OCI-LY3 (cell line): ENCODE results near the gene NUSAP1.

ENCODE experiments used
- H2AFZ ChIP-seq: fragments of 200-600, 300-600 bp; shearing (Covaris generic); 2 replicates; pipeline ENCODE4 v1.6.0; 2014; ENCODE audit warnings: antibody characterized with exemption, low read depth, low read length
- H3K27ac ChIP-seq: fragments of 200-600, 300-600 bp; sonication (generic); 2 replicates; pipeline ENCODE4 v1.5.1; 2014; ENCODE audit warnings: mild to moderate bottlenecking, low read length, moderate library complexity, mixed read lengths
- H3K27me3 ChIP-seq: fragments of 200-600, 300-600 bp; sonication (generic); 2 replicates; pipeline ENCODE4 v1.6.1; 2014; ENCODE audit warnings: low read depth, low read length, mixed read lengths
- H3K36me3 ChIP-seq: fragments of 200-600, 300-600 bp; sonication (generic); replicated peaks from 2 replicates; pipeline ENCODE3; 2014; ENCODE audit warnings: low read depth, low read length, mixed read lengths
- H3K4me1 ChIP-seq: fragments of 300-600, 200-600 bp; sonication (generic); 2 replicates; pipeline ENCODE4 v1.6.1; 2014; ENCODE audit warnings: low read length, mixed read lengths
- H3K4me2 ChIP-seq: fragments of 200-600, 300-600 bp; sonication (generic); 2 replicates; pipeline ENCODE4 v1.6.1; 2014; ENCODE audit warnings: low read length, mixed read lengths
- H3K4me3 ChIP-seq: fragments of 300-600, 200-600 bp; sonication (generic); 2 replicates; pipeline ENCODE4 v1.5.1; 2014; ENCODE audit warnings: antibody characterized with exemption, mild to moderate bottlenecking, low read length, moderate library complexity
- H3K79me2 ChIP-seq: fragments of 300-600, 200-600 bp; shearing (Covaris generic); 2 replicates; pipeline ENCODE4 v1.6.1; 2014; ENCODE audit warnings: mild to moderate bottlenecking, low read length, mixed read lengths
- H3K9ac ChIP-seq: fragments of 300-600, 200-600 bp; shearing (Covaris generic); 2 replicates; pipeline ENCODE4 v1.6.0; 2014; ENCODE audit warnings: mild to moderate bottlenecking, low read length, moderate library complexity
- H3K9me3 ChIP-seq: fragments of 200-600, 300-600 bp; shearing (Covaris generic); 2 replicates; pipeline ENCODE4 v1.6.1; 2014; ENCODE audit warnings: low read length, mixed read lengths; ENCODE audit not compliant: insufficient read depth
- H4K20me1 ChIP-seq: fragments of 200-600, 300-600 bp; sonication (generic); 2 replicates; pipeline ENCODE4 v1.6.1; 2016; ENCODE audit warnings: low read length, mixed read lengths; ENCODE audit not compliant: insufficient read depth
- EZH2phosphoT487 ChIP-seq: fragments of 200-600 bp; shearing (Covaris generic); IDR thresholded peaks from 2 replicates; pipeline ENCODE4 v1.6.1; 2018; ENCODE audit warnings: antibody characterized with exemption, mixed run types, low read depth
- TF ChIP-seq, protein P1 (sequence below): fragments of 200-600, 300-600 bp; sonication (generic); IDR thresholded peaks from 2 replicates; pipeline ENCODE4 v1.5.1; 2014; ENCODE audit warnings: antibody characterized with exemption, low read length, low read depth

Gene NUSAP1

GRCh38 chr15:41323611-41324010, 9.1 kb upstream of the NUSAP1 start:
- Histone ChIP-seq H3K27ac (no peak overlapping the region), H3K9me3 (no peaks in the 10 kb centered on the region), H4K20me1 (no peaks in the 10 kb centered on the region), H3K79me2 (peaks cover 4% of the 10 kb centered on the region; the same call in 1 of the 2 replicates), H3K9ac (no peak overlapping the region), H3K4me1 (no peaks in the 10 kb centered on the region), H3K36me3 (peaks cover 29% of the 10 kb centered on the region), H3K4me2 (no peak overlapping the region), H2AFZ (no peak overlapping the region), H3K4me3 (no peak overlapping the region), H3K27me3 (no peaks in the 10 kb centered on the region)
- TF ChIP-seq, protein P1, sequence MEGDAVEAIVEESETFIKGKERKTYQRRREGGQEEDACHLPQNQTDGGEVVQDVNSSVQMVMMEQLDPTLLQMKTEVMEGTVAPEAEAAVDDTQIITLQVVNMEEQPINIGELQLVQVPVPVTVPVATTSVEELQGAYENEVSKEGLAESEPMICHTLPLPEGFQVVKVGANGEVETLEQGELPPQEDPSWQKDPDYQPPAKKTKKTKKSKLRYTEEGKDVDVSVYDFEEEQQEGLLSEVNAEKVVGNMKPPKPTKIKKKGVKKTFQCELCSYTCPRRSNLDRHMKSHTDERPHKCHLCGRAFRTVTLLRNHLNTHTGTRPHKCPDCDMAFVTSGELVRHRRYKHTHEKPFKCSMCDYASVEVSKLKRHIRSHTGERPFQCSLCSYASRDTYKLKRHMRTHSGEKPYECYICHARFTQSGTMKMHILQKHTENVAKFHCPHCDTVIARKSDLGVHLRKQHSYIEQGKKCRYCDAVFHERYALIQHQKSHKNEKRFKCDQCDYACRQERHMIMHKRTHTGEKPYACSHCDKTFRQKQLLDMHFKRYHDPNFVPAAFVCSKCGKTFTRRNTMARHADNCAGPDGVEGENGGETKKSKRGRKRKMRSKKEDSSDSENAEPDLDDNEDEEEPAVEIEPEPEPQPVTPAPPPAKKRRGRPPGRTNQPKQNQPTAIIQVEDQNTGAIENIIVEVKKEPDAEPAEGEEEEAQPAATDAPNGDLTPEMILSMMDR: no peak
- no peak for TF ChIP-seq EZH2phosphoT487

- Histone ChIP-seq H3K4me3 (peak overlapping the region; percentile 87), H3K79me2 (peaks cover 50% of the 10 kb centered on the region), H4K20me1 (peaks cover 7% of the 10 kb centered on the region), H2AFZ (no peak overlapping the region), H3K4me2 (peak overlapping the region; percentile 84), H3K27me3 (no peaks in the 10 kb centered on the region), H3K9ac (peak overlapping the region; percentile 81), H3K27ac (no peak overlapping the region), H3K4me1 (peaks cover 14% of the 10 kb centered on the region), H3K36me3 (peaks cover 29% of the 10 kb centered on the region), H3K9me3 (no peaks in the 10 kb centered on the region)
- TF ChIP-seq, protein P1: no peak
- no peak for TF ChIP-seq EZH2phosphoT487
Measured at GRCh38 chr15:41331281-41331680, 1.4 kb upstream of the NUSAP1 start.

- peaks cover 12% of the 10 kb centered on the region for H4K20me1 ChIP-seq
- peaks cover 14% of the 10 kb centered on the region for H3K4me1 ChIP-seq
- no peaks in the 10 kb centered on the region for H3K27me3 ChIP-seq
- peak overlapping the region; percentile 81 for H3K9ac ChIP-seq
- no peak for TF ChIP-seq EZH2phosphoT487
- TF ChIP-seq, protein P1: no peak
- peak overlapping the region; percentile 61 for H3K27ac ChIP-seq
- H3K4me3 ChIP-seq: peak overlapping the region; percentile 87
- peak overlapping the region; percentile 84 for H3K4me2 ChIP-seq
- peak overlapping the region; percentile 68 for H2AFZ ChIP-seq
- H3K36me3 ChIP-seq: peaks cover 27% of the 10 kb centered on the region
- peaks cover 56% of the 10 kb centered on the region for H3K79me2 ChIP-seq
- no peaks in the 10 kb centered on the region for H3K9me3 ChIP-seq
Measured at GRCh38 chr15:41331833-41332193, 868 bp upstream of the NUSAP1 start.

- peak overlapping the region; percentile 87 for H3K4me3 ChIP-seq
- peaks cover 23% of the 10 kb centered on the region for H4K20me1 ChIP-seq
- peak overlapping the region; percentile 97 for H3K9ac ChIP-seq
- no peaks in the 10 kb centered on the region for H3K27me3 ChIP-seq
- peaks cover 32% of the 10 kb centered on the region for H3K36me3 ChIP-seq
- peak overlapping the region; percentile 82 for H3K4me2 ChIP-seq
- H3K27ac ChIP-seq: peak overlapping the region; percentile 91
- no peaks in the 10 kb centered on the region for H3K9me3 ChIP-seq
- H2AFZ ChIP-seq: 0 out of 2 replicates have a peak overlapping the region, but pooled peaks have one; percentile 27
- TF ChIP-seq, protein P1: no peak
- no peak for TF ChIP-seq EZH2phosphoT487
- H3K79me2 ChIP-seq: peaks cover 68% of the 10 kb centered on the region
- peaks cover 14% of the 10 kb centered on the region for H3K4me1 ChIP-seq
Measured at GRCh38 chr15:41333026-41333562, 413 bp downstream of the NUSAP1 start.
